Right renal pelvis (tissue), 4 donors: ENCODE measurements around the gene FRMPD1. TPM values are rescaled to one million over a fixed set of nuclear protein-coding genes. Genes with fewer than 3 reads are reported as not detected.

Source experiments
- DNase-seq, 4 donors: peaks; one replicate each; pipeline ENCODE4 v3.0.0-alpha.2; 2013; ENCODE audit warnings: low read depth in 4 of 4, low spot score in 3 of 4, missing footprints in 1 of 4
- polyA plus RNA-seq, 4 donors: library from polyadenylated mRNA; unstranded; fragments of 120-200 nt; gene quantifications; one replicate each; pipeline ENCODE4 v1.2.1, GENCODE V29; 2013; ENCODE audit not compliant: insufficient read length in 4 of 4

Gene FRMPD1
- polyA plus RNA-seq, 4 donors = 0.66 to 1.1 (median 0.87) TPM

- DNase-seq = no peak
These were observed 18.3 kb upstream of the FRMPD1 start for GRCh38 chr9:37632479-37632878.

- DNase-seq = no peak
These were observed 14.9 kb upstream of the FRMPD1 start for GRCh38 chr9:37635808-37636207.

- DNase-seq = no peak
These were observed 14.0 kb upstream of the FRMPD1 start for GRCh38 chr9:37636511-37637448.

- DNase-seq = no peak
These were observed 11.5 kb upstream of the FRMPD1 start for GRCh38 chr9:37639109-37639762.

GRCh38 chr9:37639841-37640240, 10.9 kb upstream of the FRMPD1 start:
- no peak for DNase-seq

GRCh38 chr9:37640246-37640645, 10.5 kb upstream of the FRMPD1 start:
- no peak for DNase-seq

GRCh38 chr9:37641331-37641730, 9.4 kb upstream of the FRMPD1 start:
- DNase-seq = no peak

GRCh38 chr9:37643214-37643613, 7.5 kb upstream of the FRMPD1 start:
- DNase-seq = no peak

- no peak for DNase-seq
These were observed 4.7 kb upstream of the FRMPD1 start for GRCh38 chr9:37645903-37646506.

- peak in 1 of 4 donors; percentile 2 for DNase-seq
These were observed 368 bp upstream of the FRMPD1 start for GRCh38 chr9:37650299-37650872.

GRCh38 chr9:37652261-37652660, 1.5 kb downstream of the FRMPD1 start:
- DNase-seq = no peak

GRCh38 chr9:37653385-37653784, 2.6 kb downstream of the FRMPD1 start:
- no peak for DNase-seq

- no peak for DNase-seq
These were observed 6.2 kb downstream of the FRMPD1 start for GRCh38 chr9:37656936-37657335.

- DNase-seq = no peak
These were observed 9.9 kb downstream of the FRMPD1 start for GRCh38 chr9:37660691-37661090.

- DNase-seq = no peak
These were observed 13.2 kb downstream of the FRMPD1 start for GRCh38 chr9:37663926-37664325.

- DNase-seq = no peak
These were observed 17.0 kb downstream of the FRMPD1 start for GRCh38 chr9:37667706-37668105.

GRCh38 chr9:37668116-37668601, 17.4 kb downstream of the FRMPD1 start:
- no peak for DNase-seq

- no peak for DNase-seq
These were observed 18.5 kb downstream of the FRMPD1 start for GRCh38 chr9:37669232-37669631.

GRCh38 chr9:37675661-37676060, 24.9 kb downstream of the FRMPD1 start:
- DNase-seq = no peak

GRCh38 chr9:37676411-37676830, 25.7 kb downstream of the FRMPD1 start:
- DNase-seq = no peak

- no peak for DNase-seq
These were observed 26.7 kb downstream of the FRMPD1 start for GRCh38 chr9:37677435-37677834.
